OCI-LY3 (cell line): Measurements from ENCODE around the gene PPP3CA.

Experiments
- H2AFZ ChIP-seq: fragments of 200-600, 300-600 bp; shearing (Covaris generic); 2 replicates; pipeline ENCODE4 v1.6.0; 2014; ENCODE audit warnings: antibody characterized with exemption, low read depth, low read length
- H3K27ac ChIP-seq: fragments of 200-600, 300-600 bp; sonication (generic); 2 replicates; pipeline ENCODE4 v1.5.1; 2014; ENCODE audit warnings: mild to moderate bottlenecking, low read length, moderate library complexity, mixed read lengths
- H3K27me3 ChIP-seq: fragments of 200-600, 300-600 bp; sonication (generic); 2 replicates; pipeline ENCODE4 v1.6.1; 2014; ENCODE audit warnings: low read depth, low read length, mixed read lengths
- H3K36me3 ChIP-seq: fragments of 200-600, 300-600 bp; sonication (generic); replicated peaks from 2 replicates; pipeline ENCODE3; 2014; ENCODE audit warnings: low read depth, low read length, mixed read lengths
- H3K4me1 ChIP-seq: fragments of 300-600, 200-600 bp; sonication (generic); 2 replicates; pipeline ENCODE4 v1.6.1; 2014; ENCODE audit warnings: low read length, mixed read lengths
- H3K4me2 ChIP-seq: fragments of 200-600, 300-600 bp; sonication (generic); 2 replicates; pipeline ENCODE4 v1.6.1; 2014; ENCODE audit warnings: low read length, mixed read lengths
- H3K4me3 ChIP-seq: fragments of 300-600, 200-600 bp; sonication (generic); 2 replicates; pipeline ENCODE4 v1.5.1; 2014; ENCODE audit warnings: antibody characterized with exemption, mild to moderate bottlenecking, low read length, moderate library complexity
- H3K79me2 ChIP-seq: fragments of 300-600, 200-600 bp; shearing (Covaris generic); 2 replicates; pipeline ENCODE4 v1.6.1; 2014; ENCODE audit warnings: mild to moderate bottlenecking, low read length, mixed read lengths
- H3K9ac ChIP-seq: fragments of 300-600, 200-600 bp; shearing (Covaris generic); 2 replicates; pipeline ENCODE4 v1.6.0; 2014; ENCODE audit warnings: mild to moderate bottlenecking, low read length, moderate library complexity
- H3K9me3 ChIP-seq: fragments of 200-600, 300-600 bp; shearing (Covaris generic); 2 replicates; pipeline ENCODE4 v1.6.1; 2014; ENCODE audit warnings: low read length, mixed read lengths; ENCODE audit not compliant: insufficient read depth
- H4K20me1 ChIP-seq: fragments of 200-600, 300-600 bp; sonication (generic); 2 replicates; pipeline ENCODE4 v1.6.1; 2016; ENCODE audit warnings: low read length, mixed read lengths; ENCODE audit not compliant: insufficient read depth
- EZH2phosphoT487 ChIP-seq: fragments of 200-600 bp; shearing (Covaris generic); IDR thresholded peaks from 2 replicates; pipeline ENCODE4 v1.6.1; 2018; ENCODE audit warnings: antibody characterized with exemption, mixed run types, low read depth
- TF ChIP-seq, protein P1 (sequence below): fragments of 200-600, 300-600 bp; sonication (generic); IDR thresholded peaks from 2 replicates; pipeline ENCODE4 v1.5.1; 2014; ENCODE audit warnings: antibody characterized with exemption, low read length, low read depth

Gene PPP3CA

DNA sequence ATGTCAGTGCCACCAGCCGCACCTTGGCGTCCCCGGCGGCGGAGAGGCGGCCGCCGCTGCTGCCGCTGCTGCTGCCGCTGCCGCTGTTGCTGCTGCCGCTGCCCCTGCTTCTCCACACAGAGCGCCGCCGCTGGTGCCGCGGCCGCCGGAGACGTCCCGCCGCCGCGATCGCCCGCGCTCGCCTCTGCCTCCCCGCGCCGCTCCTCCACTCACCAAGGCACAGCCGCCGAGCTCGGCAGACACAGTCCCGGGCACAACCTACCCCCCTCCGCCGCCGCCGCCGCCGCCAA lies at the start of gene PPP3CA:
PPP3CA (minus strand) TSS at position 260 of the 290 bp plus-strand sequence.
- Histone ChIP-seq H3K79me2 (peaks cover 43% of the 10 kb centered on the region), H3K4me2 (peak within 1 kb of the TSS; percentile 97), H3K4me3 (peak within 1 kb of the TSS; percentile 95), H3K27ac (peak within 1 kb of the TSS; percentile 82), H3K4me1 (peaks cover 35% of the 10 kb centered on the region), H3K9me3 (no peaks in the 10 kb centered on the region), H3K36me3 (no peaks in the 10 kb centered on the region), H3K27me3 (peaks cover 4% of the 10 kb centered on the region; the same call in 1 of the 2 replicates), H4K20me1 (peaks cover 28% of the 10 kb centered on the region), H2AFZ (peak within 1 kb of the TSS; percentile 66), H3K9ac (peak within 1 kb of the TSS; percentile 92)
- TF ChIP-seq, protein P1, sequence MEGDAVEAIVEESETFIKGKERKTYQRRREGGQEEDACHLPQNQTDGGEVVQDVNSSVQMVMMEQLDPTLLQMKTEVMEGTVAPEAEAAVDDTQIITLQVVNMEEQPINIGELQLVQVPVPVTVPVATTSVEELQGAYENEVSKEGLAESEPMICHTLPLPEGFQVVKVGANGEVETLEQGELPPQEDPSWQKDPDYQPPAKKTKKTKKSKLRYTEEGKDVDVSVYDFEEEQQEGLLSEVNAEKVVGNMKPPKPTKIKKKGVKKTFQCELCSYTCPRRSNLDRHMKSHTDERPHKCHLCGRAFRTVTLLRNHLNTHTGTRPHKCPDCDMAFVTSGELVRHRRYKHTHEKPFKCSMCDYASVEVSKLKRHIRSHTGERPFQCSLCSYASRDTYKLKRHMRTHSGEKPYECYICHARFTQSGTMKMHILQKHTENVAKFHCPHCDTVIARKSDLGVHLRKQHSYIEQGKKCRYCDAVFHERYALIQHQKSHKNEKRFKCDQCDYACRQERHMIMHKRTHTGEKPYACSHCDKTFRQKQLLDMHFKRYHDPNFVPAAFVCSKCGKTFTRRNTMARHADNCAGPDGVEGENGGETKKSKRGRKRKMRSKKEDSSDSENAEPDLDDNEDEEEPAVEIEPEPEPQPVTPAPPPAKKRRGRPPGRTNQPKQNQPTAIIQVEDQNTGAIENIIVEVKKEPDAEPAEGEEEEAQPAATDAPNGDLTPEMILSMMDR = no peak
- TF ChIP-seq EZH2phosphoT487 = no peak

DNA sequence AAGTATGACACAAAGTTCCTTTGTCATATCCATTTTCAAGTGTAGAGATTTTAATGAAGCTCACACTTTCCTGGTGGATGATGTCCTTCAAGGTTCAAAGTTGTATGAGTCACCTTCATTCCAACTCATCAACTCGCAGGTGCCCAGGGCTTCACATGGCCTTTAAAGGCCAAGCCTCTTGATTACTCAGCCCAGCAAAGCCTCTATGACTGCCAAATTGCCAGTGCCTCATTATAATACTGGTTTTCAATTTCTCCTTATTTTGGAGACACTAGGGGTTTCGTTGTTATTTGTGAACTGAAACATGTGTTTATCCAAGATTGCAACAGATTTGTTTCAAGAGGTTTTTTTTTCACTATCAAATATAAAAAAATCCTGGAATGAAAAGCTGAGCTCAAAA lies 45.9 kb upstream of the PPP3CA start:
- Histone ChIP-seq H3K79me2 (no peaks in the 10 kb centered on the region), H2AFZ (no peak overlapping the region), H4K20me1 (no peaks in the 10 kb centered on the region), H3K4me2 (no peak overlapping the region), H3K27me3 (no peaks in the 10 kb centered on the region), H3K27ac (no peak overlapping the region), H3K36me3 (no peaks in the 10 kb centered on the region), H3K9me3 (no peaks in the 10 kb centered on the region), H3K4me3 (no peak overlapping the region), H3K4me1 (no peaks in the 10 kb centered on the region), H3K9ac (no peak overlapping the region)
- TF ChIP-seq EZH2phosphoT487 = no peak
- TF ChIP-seq, protein P1 = no peak

DNA sequence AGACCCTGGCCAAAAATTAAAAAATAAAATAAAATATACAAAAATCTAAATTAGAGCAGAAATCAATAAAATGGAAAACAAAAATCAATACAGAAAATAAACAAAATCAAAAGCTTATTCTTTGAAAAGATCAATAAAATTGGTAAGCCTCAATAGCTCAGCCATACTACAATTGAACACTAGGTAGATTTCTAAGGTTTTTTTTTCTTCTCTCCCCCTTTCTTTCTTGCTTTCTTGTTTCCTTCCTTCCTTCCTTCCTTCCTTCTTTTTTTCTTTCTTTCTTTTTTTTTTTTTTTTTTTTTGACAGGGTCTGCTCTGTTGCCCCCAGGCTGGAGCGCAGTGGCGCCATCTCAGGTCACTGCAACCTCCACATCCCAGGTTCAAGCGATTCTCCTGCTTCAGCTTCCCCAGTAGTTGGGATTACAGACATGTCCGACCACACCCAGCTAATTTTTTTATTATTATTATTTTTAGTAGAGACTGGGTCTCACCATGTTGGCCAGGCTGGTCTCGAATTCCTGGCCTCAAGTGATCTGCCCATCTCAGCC lies 23.4 kb upstream of the PPP3CA start:
- H3K4me1 ChIP-seq = no peaks in the 10 kb centered on the region
- no peak overlapping the region for H3K27ac ChIP-seq
- no peak overlapping the region for H3K4me3 ChIP-seq
- TF ChIP-seq EZH2phosphoT487 = no peak
- TF ChIP-seq, protein P1 = no peak
- no peaks in the 10 kb centered on the region for H3K9me3 ChIP-seq
- H2AFZ ChIP-seq = no peak overlapping the region
- H3K27me3 ChIP-seq = no peaks in the 10 kb centered on the region
- no peaks in the 10 kb centered on the region for H3K79me2 ChIP-seq
- no peak overlapping the region for H3K4me2 ChIP-seq
- no peaks in the 10 kb centered on the region for H3K36me3 ChIP-seq
- no peaks in the 10 kb centered on the region for H4K20me1 ChIP-seq
- H3K9ac ChIP-seq = no peak overlapping the region

DNA sequence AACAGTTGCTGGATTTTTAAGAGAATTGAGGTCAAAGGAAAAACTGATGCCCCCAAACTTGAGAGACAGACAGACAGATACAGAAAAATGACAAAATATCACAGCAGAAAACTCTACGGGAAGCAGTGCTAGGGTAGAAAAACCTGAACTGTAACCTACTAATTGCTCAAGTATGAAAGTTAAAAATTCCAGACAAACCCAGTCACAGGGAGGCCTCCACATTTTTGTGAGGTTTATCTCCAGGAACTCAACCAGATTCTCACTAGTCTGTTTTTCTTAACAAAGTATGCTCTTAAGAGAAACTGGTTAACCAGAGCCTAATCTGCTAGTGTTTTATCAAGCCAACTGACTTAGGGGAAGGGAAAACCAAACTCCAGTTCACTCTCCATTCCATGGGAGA lies 19.9 kb upstream of the PPP3CA start:
- H3K4me1 ChIP-seq = no peaks in the 10 kb centered on the region
- H3K4me2 ChIP-seq = no peak overlapping the region
- H3K27me3 ChIP-seq = no peaks in the 10 kb centered on the region
- no peak for TF ChIP-seq EZH2phosphoT487
- TF ChIP-seq, protein P1 = no peak
- no peaks in the 10 kb centered on the region for H3K9me3 ChIP-seq
- H3K9ac ChIP-seq = no peak overlapping the region
- no peak overlapping the region for H2AFZ ChIP-seq
- H4K20me1 ChIP-seq = no peaks in the 10 kb centered on the region
- no peak overlapping the region for H3K4me3 ChIP-seq
- no peaks in the 10 kb centered on the region for H3K36me3 ChIP-seq
- no peak overlapping the region for H3K27ac ChIP-seq
- H3K79me2 ChIP-seq = no peaks in the 10 kb centered on the region
